Neural progenitor cell (in vitro differentiated cells): Measurements from ENCODE around the gene SPEN.

Experiments used
- CTCF ChIP-seq: fragments of 200-600 bp; sonication (generic); IDR thresholded peaks from 2 replicates; pipeline ENCODE4 v1.5.1; 2017; ENCODE audit warnings: antibody characterized with exemption, mild to moderate bottlenecking
- EZH2 ChIP-seq: fragments of 200-600 bp; sonication (generic); IDR thresholded peaks from 2 replicates; pipeline ENCODE4 v1.6.1; 2017; ENCODE audit warnings: antibody characterized with exemption, mild to moderate bottlenecking, moderate library complexity
- EZH2phosphoT487 ChIP-seq: fragments of 200-600 bp; sonication (generic); IDR thresholded peaks from 2 replicates; pipeline ENCODE4 v1.6.1; 2017; ENCODE audit warnings: antibody characterized with exemption

DNA sequence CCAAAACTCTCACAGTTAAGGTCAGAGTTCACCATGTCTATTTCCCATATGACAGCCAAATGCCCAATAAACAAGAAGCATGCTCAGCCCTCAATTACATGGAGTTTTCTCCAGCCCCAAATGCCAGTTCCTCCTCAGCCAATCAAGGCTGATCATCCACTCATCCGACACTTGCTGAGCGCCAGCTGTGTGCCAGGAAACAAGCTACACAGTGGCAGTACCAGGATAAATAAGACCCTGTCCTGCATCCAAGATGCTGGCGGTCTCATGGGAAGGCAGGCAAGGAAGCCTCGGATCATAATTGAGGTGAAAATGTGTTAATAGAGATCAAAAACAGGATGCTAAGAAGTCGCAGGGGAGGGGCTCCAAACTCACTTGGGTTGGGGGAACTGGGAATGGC lies 120.7 kb downstream of the SPEN start:
- TF ChIP-seq CTCF, result no peak
- TF ChIP-seq EZH2phosphoT487, result no peak
- no peak for TF ChIP-seq EZH2
